GM21423 (cell line): ENCODE results near the gene KRTAP4-8.
"Not testable (repeated sequence)": the region's sequence is repeated elsewhere in the genome, so short reads cannot be mapped to it uniquely, and the experiment has no call there.

ENCODE experiments used
- ATAC-seq: cut with Tn5 transposase; IDR thresholded peaks from one replicate; pipeline ENCODE4 v1.9.1; 2021; ENCODE audit warnings: mild to moderate bottlenecking, moderate library complexity; ENCODE audit not compliant: unreplicated experiment

KRTAP4-8 gene

GRCh38 chr17:41108728-41109386 lies 10.9 kb upstream of the KRTAP4-8 start:
- not testable (repeated sequence) for ATAC-seq

GRCh38 chr17:41107941-41108450 lies 10.1 kb upstream of the KRTAP4-8 start:
- no peak for ATAC-seq

DNA sequence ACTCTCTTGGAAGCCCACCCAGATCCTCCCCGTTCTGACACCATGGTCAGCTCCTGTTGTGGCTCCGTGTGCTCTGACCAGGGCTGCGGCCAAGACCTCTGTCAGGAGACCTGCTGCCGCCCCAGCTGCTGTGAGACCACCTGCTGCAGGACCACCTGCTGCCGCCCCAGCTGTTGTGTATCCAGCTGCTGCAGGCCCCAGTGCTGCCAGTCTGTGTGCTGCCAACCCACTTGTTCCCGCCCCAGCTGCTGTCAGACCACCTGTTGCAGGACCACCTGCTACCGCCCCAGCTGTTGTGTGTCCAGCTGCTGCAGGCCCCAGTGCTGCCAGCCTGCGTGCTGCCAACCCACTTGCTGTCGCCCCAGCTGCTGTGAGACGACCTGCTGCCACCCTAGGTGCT lies 7.4 kb upstream of the KRTAP4-8 start, which contains the start of gene KRTAP4-9:
Gene KRTAP4-9, plus strand, starts transcription at position 43 of the 400 bp plus-strand sequence. Its CDS starts 0 bp downstream, at position 43.
- not testable (repeated sequence) for ATAC-seq

- ATAC-seq = not testable (repeated sequence)
Observed at GRCh38 chr17:41104386-41105038, 6.6 kb upstream of the KRTAP4-8 start.

- ATAC-seq = no peak
Observed at GRCh38 chr17:41103896-41104295, 6.0 kb upstream of the KRTAP4-8 start.

DNA sequence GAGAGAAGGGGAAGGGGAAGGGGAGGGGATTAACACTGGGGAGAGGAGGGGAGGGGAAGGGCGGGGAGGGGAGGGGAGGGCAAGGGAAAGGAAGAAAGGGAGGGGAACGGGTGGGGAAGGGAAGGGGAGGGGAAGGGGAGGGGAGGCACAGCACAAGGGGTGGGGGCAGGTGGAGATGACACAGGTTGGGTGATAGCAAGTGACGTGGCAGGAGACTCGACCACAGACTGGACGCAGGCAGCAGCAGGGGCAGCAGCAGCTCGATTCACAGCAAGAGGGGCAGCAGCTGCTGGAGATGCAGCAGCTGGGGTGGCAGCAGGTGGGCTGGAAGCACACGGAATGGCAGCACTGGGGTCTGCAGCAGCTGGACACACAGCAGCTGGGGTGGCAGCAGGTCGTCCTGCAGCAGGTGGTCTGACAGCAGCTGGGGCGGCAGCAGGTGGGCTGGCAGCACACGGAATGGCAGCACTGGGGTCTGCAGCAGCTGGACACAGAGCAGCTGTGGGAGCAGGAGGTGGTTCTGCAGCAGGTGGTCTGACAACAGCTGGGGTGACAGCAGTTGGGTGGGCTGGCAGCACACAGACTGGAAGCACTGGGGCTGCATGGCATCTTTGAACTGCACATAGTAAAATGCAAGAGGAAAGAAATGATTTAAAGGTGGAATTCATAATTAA lies 3.8 kb upstream of the KRTAP4-8 start, which contains the start of gene KRTAP4-16:
Gene KRTAP4-16, minus strand, starts transcription at position 624 of the 674 bp plus-strand sequence. Its CDS starts 0 bp downstream, at position 624.
- no peak for ATAC-seq

DNA sequence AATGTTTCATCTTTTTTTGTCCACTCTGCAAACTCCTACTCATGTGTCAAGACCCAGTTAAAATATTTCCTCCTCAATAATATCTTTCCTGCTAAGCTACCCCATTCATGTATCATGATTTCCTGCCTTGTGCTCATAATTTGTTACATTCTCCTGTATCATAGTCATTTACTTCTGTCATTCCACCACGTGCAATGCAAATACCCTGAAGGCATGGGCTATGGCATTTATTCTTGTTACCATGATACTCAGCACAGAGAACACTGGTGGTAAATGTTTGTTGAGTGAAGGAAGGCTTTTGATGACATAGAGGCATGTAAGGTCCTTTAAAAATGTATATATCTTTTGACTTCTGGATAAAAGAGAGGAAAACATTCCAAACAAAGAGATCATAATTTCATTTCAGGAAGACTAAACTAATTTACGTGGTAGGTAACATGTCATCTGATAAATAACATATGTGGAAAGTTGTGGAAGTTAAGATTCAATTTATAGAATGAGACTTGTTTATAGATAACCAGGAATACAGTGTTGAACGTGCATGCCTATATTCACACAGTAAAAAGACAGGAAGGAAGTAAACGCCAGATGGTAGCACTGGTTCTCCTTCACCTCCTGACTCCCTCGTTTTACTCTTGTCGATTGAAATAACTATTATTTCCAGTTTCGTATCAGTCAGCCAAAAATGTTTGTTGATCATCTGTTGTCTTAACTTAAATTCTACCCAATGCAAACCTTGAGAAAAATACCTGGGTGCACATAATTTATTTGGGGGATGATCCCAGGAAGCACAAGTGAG lies 1.9 kb upstream of the KRTAP4-8 start:
- ATAC-seq = not testable (repeated sequence)

- no peak for ATAC-seq
Observed at GRCh38 chr17:41098481-41098880, 539 bp upstream of the KRTAP4-8 start.

DNA sequence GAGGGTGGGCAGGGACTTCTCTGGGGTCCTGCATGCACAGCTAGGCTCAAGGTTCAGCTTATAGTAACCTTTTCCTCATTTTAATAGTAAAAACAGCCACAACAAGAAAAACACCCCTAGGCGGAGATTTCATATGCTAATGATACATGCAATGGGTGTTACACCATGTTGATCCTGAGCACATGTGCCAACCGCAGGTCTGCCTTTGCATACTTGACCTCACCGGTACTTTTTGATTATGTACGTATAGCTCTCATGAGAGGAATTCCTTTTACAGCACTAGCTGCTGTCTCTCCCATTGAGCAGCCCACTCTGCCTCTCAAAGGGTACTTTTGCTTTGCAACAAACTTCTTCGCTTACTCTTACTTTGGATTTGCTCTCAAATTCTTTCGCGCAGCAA lies 1.9 kb downstream of the KRTAP4-8 start:
- no peak for ATAC-seq

DNA sequence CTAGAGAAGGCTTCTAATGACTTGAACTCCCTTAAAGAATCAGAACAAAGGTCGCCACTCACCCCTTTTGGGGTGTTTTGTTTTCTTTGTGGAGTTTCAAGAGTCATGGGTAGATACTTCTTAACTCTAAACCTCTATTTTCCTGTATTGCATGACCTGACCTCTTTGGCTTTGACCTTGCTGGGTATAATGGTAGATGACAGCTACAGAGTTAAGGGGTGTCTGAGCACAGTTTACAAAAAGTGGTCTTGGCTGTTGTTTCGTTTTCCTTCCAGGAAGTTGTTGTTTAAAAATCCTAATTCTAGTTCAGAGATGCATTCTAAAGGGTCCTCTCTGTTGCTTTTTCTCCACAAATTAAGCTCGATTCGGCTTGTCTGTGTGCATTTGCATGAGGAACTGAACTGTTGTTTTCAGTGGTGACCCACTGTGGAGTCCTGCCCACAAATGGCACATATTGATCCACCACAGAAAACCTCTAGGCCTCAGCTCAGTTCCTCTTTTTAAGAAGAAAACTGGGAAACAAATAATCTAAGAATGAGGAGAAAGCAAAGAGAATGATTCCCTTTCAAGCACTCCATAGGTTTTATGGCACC lies 9.1 kb downstream of the KRTAP4-8 start:
- ATAC-seq = not testable (repeated sequence)

DNA sequence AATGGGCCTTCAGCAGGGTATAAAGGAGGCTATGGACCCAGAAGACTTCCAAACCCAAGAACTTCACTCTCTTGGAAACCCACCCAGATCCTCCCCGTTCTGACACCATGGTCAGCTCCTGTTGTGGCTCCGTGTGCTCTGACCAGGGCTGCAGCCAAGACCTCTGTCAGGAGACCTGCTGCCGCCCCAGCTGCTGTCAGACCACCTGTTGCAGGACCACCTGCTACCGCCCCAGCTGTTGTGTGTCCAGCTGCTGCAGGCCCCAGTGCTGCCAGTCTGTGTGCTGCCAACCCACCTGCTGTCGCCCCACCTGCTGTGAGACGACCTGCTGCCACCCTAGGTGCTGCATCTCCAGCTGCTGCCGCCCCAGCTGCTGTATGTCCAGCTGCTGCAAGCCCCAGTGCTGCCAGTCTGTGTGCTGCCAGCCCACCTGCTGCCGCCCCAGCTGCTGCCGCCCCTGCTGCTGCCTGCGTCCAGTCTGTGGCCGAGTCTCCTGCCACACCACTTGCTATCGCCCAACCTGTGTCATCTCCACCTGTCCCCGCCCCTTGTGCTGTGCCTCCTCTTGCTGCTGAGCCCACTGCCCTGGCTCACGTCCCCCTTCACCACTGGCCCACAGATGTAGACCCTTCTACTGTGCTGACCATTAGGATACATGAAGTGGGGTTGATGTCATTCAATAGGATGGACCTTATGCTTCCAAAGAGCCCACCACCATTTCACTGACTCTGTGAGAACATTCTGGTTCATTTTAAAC lies 13.7 kb downstream of the KRTAP4-8 start, which contains the start of gene KRTAP4-7:
Gene KRTAP4-7, plus strand, starts transcription at position 51 of the 757 bp plus-strand sequence. Its CDS starts 57 bp downstream, at position 108.
- not testable (repeated sequence) for ATAC-seq

DNA sequence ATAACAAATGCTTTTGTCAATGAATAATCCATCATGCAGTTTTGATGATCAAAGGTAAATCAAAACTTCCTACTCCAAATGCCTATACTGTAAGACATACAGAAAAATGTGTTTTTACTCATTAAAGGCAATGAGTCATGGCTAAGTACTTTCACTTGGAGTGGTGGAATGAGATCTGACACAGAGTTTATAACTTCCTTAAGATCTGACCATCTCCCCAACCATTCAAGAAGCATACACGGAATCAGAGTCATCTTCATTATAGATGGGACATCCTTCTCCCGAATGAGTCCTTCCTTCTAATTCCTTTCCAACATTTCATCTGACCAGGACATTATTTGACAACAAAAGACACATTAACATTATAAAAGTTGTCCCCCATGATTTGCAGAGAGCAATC lies 14.5 kb downstream of the KRTAP4-8 start:
- ATAC-seq = not testable (repeated sequence)

- no peak for ATAC-seq
Observed at GRCh38 chr17:41082626-41083025, 15.3 kb downstream of the KRTAP4-8 start.

DNA sequence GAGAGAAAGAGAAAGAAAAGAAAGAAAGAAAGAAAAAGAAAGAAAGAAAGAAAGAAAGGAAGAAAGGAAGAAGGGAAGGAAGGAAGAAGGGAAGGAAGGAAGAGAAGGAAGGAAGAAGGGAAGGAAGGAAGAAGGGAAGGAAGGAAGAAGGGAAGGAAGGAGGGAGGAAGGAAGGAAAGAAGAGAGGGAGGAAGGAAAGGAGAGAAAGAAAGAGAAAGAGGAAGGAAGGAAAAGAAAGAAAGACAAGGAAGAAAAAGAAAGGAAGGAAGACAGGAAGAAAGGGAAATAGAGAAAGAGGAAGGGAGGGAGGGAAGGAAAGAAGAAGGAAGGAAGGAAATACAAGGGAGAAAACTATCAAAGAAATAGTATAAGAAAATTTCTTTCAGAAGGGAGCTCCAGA lies 21.2 kb downstream of the KRTAP4-8 start:
- ATAC-seq = no peak

- ATAC-seq = no peak
Observed at GRCh38 chr17:41073676-41074075, 24.3 kb downstream of the KRTAP4-8 start.

- ATAC-seq = no peak
Observed at GRCh38 chr17:41071606-41072360, 26.2 kb downstream of the KRTAP4-8 start.

- ATAC-seq = no peak
Observed at GRCh38 chr17:41069031-41069430, 28.9 kb downstream of the KRTAP4-8 start.

DNA sequence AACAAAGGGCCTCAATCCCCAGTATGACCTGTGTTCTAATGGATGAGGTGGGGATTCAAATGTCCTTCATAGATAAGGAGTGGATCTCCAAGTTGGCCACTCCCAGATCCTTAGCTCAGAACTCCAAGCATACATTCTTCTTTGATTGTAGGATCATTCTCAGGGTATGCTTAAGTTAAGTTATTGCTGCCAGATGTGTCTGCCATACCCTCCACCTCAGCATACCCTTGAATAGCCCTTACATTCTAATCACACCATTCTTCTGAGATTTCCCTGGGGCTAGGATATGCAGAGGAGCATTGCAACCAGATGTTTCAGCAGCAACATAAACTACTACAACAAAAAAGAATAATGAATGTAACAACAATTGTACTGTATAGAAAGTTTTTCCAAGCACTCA lies 30.7 kb downstream of the KRTAP4-8 start:
- ATAC-seq = no peak
